Measurements from ENCODE around the gene CCNL2. TPM values are rescaled to one million over a fixed set of nuclear protein-coding genes. Genes with fewer than 3 reads are reported as not detected.

CCNL2 gene
- total and polyA plus RNA-seq, 2 experiments from 2014 or later = 115 to 146 TPM

DNA sequence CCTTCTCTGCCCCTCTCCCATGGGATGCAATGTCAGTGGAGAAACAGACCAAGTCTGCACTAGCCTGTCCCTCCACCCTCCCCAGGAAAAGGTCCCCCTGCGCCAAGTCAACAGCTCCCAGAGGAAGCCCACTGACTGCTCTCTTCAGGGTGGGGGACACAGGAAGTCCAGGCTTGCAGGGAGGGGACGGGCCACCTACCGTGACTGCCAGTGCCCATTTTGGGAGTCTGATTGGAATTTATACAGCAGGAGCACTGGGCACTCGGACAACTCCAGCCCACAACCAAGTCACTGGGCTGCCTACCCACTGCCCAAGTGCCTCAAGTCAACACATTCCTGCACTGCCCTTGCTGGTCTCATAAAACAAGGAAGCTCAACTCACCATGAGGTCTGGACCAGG lies 6.1 kb downstream of the CCNL2 start:
- H3K36me3 Mint-ChIP-seq (ENCODE audit: low read depth) = peaks cover 91% of the 10 kb centered on the region
- H3K36me3 ChIP-seq (ENCODE audit: insufficient read depth) = peaks cover 84% of the 10 kb centered on the region
- H3K27ac Mint-ChIP-seq = no peak overlapping the region

More for the DNA sequence above, 6.1 kb downstream of the CCNL2 start:
- Histone ChIP-seq H3K27ac (ENCODE audit: low read depth) (no peak overlapping the region), H3K4me1 (ENCODE audit: insufficient read depth) (0 out of 2 replicates have a peak, but pooled peaks cover 4% of the 10 kb centered on the region), H3K27me3 (ENCODE audit: insufficient read depth) (no peaks in the 10 kb centered on the region), H3K79me2 (replicated peaks; ENCODE audit: insufficient read depth) (peaks cover 53% of the 10 kb centered on the region), H4K20me1 (replicated peaks; ENCODE audit: insufficient read depth) (peaks cover 33% of the 10 kb centered on the region), H3K4me2 (no peak overlapping the region), H3K4me3 (no peak overlapping the region), H3F3A (replicated peaks; ENCODE audit: low read depth) (peaks cover 46% of the 10 kb centered on the region), H3K9me2 (ENCODE audit: insufficient read depth) (no peaks in the 10 kb centered on the region), H2AFZ (no peak overlapping the region)
- peaks cover under 1% of the 10 kb centered on the region; the same call in 2 of the 3 replicates for H3K4me1 Mint-ChIP-seq
- TF ChIP-seq, protein P1, sequence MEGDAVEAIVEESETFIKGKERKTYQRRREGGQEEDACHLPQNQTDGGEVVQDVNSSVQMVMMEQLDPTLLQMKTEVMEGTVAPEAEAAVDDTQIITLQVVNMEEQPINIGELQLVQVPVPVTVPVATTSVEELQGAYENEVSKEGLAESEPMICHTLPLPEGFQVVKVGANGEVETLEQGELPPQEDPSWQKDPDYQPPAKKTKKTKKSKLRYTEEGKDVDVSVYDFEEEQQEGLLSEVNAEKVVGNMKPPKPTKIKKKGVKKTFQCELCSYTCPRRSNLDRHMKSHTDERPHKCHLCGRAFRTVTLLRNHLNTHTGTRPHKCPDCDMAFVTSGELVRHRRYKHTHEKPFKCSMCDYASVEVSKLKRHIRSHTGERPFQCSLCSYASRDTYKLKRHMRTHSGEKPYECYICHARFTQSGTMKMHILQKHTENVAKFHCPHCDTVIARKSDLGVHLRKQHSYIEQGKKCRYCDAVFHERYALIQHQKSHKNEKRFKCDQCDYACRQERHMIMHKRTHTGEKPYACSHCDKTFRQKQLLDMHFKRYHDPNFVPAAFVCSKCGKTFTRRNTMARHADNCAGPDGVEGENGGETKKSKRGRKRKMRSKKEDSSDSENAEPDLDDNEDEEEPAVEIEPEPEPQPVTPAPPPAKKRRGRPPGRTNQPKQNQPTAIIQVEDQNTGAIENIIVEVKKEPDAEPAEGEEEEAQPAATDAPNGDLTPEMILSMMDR (conservative IDR thresholded peaks at IDR 0.05; ENCODE audit: low read depth in 2 of 2) = no peak
- TF ChIP-seq EZH2 (IDR thresholded peaks at IDR 0.05; ENCODE audit: low read depth, unreplicated experiment) = no peak
- TF ChIP-seq POLR2AphosphoS5 (IDR thresholded peaks at IDR 0.05; ENCODE audit: low read depth) = no peak
- TF ChIP-seq EZH2phosphoT487 (IDR thresholded peaks at IDR 0.05; ENCODE audit: unreplicated experiment) = no peak
- TF ChIP-seq, protein P2, sequence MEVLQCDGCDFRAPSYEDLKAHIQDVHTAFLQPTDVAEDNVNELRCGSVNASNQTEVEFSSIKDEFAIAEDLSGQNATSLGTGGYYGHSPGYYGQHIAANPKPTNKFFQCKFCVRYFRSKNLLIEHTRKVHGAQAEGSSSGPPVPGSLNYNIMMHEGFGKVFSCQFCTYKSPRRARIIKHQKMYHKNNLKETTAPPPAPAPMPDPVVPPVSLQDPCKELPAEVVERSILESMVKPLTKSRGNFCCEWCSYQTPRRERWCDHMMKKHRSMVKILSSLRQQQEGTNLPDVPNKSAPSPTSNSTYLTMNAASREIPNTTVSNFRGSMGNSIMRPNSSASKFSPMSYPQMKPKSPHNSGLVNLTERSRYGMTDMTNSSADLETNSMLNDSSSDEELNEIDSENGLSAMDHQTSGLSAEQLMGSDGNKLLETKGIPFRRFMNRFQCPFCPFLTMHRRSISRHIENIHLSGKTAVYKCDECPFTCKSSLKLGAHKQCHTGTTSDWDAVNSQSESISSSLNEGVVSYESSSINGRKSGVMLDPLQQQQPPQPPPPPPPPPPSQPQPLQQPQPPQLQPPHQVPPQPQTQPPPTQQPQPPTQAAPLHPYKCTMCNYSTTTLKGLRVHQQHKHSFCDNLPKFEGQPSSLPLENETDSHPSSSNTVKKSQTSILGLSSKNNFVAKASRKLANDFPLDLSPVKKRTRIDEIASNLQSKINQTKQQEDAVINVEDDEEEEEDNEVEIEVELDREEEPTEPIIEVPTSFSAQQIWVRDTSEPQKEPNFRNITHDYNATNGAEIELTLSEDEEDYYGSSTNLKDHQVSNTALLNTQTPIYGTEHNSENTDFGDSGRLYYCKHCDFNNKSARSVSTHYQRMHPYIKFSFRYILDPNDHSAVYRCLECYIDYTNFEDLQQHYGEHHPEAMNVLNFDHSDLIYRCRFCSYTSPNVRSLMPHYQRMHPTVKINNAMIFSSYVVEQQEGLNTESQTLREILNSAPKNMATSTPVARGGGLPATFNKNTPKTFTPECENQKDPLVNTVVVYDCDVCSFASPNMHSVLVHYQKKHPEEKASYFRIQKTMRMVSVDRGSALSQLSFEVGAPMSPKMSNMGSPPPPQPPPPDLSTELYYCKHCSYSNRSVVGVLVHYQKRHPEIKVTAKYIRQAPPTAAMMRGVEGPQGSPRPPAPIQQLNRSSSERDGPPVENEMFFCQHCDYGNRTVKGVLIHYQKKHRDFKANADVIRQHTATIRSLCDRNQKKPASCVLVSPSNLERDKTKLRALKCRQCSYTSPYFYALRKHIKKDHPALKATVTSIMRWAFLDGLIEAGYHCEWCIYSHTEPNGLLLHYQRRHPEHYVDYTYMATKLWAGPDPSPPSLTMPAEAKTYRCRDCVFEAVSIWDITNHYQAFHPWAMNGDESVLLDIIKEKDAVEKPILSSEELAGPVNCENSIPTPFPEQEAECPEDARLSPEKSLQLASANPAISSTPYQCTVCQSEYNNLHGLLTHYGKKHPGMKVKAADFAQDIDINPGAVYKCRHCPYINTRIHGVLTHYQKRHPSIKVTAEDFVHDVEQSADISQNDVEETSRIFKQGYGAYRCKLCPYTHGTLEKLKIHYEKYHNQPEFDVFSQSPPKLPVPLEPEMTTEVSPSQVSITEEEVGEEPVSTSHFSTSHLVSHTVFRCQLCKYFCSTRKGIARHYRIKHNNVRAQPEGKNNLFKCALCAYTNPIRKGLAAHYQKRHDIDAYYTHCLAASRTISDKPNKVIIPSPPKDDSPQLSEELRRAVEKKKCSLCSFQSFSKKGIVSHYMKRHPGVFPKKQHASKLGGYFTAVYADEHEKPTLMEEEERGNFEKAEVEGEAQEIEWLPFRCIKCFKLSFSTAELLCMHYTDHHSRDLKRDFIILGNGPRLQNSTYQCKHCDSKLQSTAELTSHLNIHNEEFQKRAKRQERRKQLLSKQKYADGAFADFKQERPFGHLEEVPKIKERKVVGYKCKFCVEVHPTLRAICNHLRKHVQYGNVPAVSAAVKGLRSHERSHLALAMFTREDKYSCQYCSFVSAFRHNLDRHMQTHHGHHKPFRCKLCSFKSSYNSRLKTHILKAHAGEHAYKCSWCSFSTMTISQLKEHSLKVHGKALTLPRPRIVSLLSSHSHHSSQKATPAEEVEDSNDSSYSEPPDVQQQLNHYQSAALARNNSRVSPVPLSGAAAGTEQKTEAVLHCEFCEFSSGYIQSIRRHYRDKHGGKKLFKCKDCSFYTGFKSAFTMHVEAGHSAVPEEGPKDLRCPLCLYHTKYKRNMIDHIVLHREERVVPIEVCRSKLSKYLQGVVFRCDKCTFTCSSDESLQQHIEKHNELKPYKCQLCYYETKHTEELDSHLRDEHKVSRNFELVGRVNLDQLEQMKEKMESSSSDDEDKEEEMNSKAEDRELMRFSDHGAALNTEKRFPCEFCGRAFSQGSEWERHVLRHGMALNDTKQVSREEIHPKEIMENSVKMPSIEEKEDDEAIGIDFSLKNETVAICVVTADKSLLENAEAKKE (CRISPR knock-in tag; IDR thresholded peaks at IDR 0.05) = no peak
- TF ChIP-seq JUNB (IDR thresholded peaks at IDR 0.05; ENCODE audit: unreplicated experiment) = no peak
- TF ChIP-seq ZNF331 (CRISPR knock-in tag; IDR thresholded peaks at IDR 0.05; ENCODE audit: low read depth) = no peak
- peaks cover 4% of the 10 kb centered on the region for H3K27me3 Mint-ChIP-seq (ENCODE audit: insufficient read depth, low read depth, poor library complexity)
- no peak for DNase-seq (ENCODE audit: low spot score)
- H3K4me3 Mint-ChIP-seq = no peak overlapping the region
- H3K9me3 Mint-ChIP-seq = no peaks in the 10 kb centered on the region
- ATAC-seq = no peak
